Cerebellar cortex (tissue), 1 donor: ENCODE results near the gene CALML3.

ENCODE experiments used
- DNase-seq: peaks from one replicate; pipeline ENCODE4 v3.0.0-alpha.2; 2015; ENCODE audit warnings: low spot score

Gene CALML3

GRCh38 chr10:5506751-5507648 is 17.8 kb upstream of the CALML3 start:
- no peak for DNase-seq

- no peak for DNase-seq
Measured at GRCh38 chr10:5507649-5508131, 17.1 kb upstream of the CALML3 start.

GRCh38 chr10:5508161-5508604 is 16.6 kb upstream of the CALML3 start:
- DNase-seq, result no peak

- no peak for DNase-seq
Measured at GRCh38 chr10:5508786-5509185, 16.0 kb upstream of the CALML3 start.

- DNase-seq, result no peak
Measured at GRCh38 chr10:5509236-5509635, 15.5 kb upstream of the CALML3 start.

- no peak for DNase-seq
Measured at GRCh38 chr10:5509691-5510090, 15.1 kb upstream of the CALML3 start.

- DNase-seq, result no peak
Measured at GRCh38 chr10:5510281-5511072, 14.3 kb upstream of the CALML3 start.

- no peak for DNase-seq
Measured at GRCh38 chr10:5511231-5511884, 13.4 kb upstream of the CALML3 start.

GRCh38 chr10:5511885-5512280 is 12.9 kb upstream of the CALML3 start:
- DNase-seq, result no peak

GRCh38 chr10:5512331-5512730 is 12.4 kb upstream of the CALML3 start:
- no peak for DNase-seq

- no peak for DNase-seq
Measured at GRCh38 chr10:5512881-5513612, 11.7 kb upstream of the CALML3 start.

- DNase-seq, result no peak
Measured at GRCh38 chr10:5514226-5514850, 10.4 kb upstream of the CALML3 start.

GRCh38 chr10:5515948-5516761 is 8.6 kb upstream of the CALML3 start:
- DNase-seq, result no peak

- no peak for DNase-seq
Measured at GRCh38 chr10:5517546-5517945, 7.2 kb upstream of the CALML3 start.

GRCh38 chr10:5518143-5518542 is 6.6 kb upstream of the CALML3 start:
- DNase-seq, result no peak

- DNase-seq, result no peak
Measured at GRCh38 chr10:5519054-5519453, 5.7 kb upstream of the CALML3 start.

GRCh38 chr10:5522913-5523560 is 1.7 kb upstream of the CALML3 start:
- DNase-seq, result no peak

- no peak for DNase-seq
Measured at GRCh38 chr10:5523796-5524574, 776 bp upstream of the CALML3 start.
